BLaER1 treated with 17β-estradiol and CSF1 and Interleukin-3, amounts not matched to agents 10 nM and 100 nM (cell line): ENCODE data around the gene CSAD.
A peak's percentile ranks its signal among the peaks of the same experiment; 100 is the strongest.

Experiments
- H3K27ac ChIP-seq, 11 experiments: shearing (Covaris generic); formaldehyde crosslinking; 2 replicates each; pipeline ENCODE4 v1.8.1; 2022
- H3K27me3 ChIP-seq, 11 experiments: shearing (Covaris generic); formaldehyde crosslinking; 2 replicates each; pipeline ENCODE4 v1.8.1; 2022
- H3K36me3 ChIP-seq, 11 experiments: shearing (Covaris generic); formaldehyde crosslinking; 2 replicates each; pipeline ENCODE4 v1.8.1; 2022
- H3K4me1 ChIP-seq, 10 experiments: shearing (Covaris generic); formaldehyde crosslinking; 2 replicates each; pipeline ENCODE4 v1.8.1; 2022
- H3K4me2 ChIP-seq, 11 experiments: shearing (Covaris generic); formaldehyde crosslinking; 2 replicates each; pipeline ENCODE4 v1.8.1; 2022
- H3K4me3 ChIP-seq, 10 experiments: shearing (Covaris generic); formaldehyde crosslinking; 2 replicates each; pipeline ENCODE4 v1.8.1; 2022
- H3K9ac ChIP-seq, 11 experiments: shearing (Covaris generic); formaldehyde crosslinking; 2 replicates each; pipeline ENCODE4 v1.8.1; 2022
- H3K9me3 ChIP-seq, 11 experiments: shearing (Covaris generic); formaldehyde crosslinking; replicated peaks in 1 of 11; 2 replicates each; pipeline ENCODE4 v1.8.1; 2022
- H4K20me1 ChIP-seq, 11 experiments: shearing (Covaris generic); formaldehyde crosslinking; 2 replicates each; pipeline ENCODE4 v1.8.1; 2022
- Cebpa-rat ChIP-seq, 11 experiments: shearing (Covaris generic); IDR thresholded peaks; 2 replicates each; pipeline ENCODE4 v1.8.1; 2022

The CSAD gene

DNA sequence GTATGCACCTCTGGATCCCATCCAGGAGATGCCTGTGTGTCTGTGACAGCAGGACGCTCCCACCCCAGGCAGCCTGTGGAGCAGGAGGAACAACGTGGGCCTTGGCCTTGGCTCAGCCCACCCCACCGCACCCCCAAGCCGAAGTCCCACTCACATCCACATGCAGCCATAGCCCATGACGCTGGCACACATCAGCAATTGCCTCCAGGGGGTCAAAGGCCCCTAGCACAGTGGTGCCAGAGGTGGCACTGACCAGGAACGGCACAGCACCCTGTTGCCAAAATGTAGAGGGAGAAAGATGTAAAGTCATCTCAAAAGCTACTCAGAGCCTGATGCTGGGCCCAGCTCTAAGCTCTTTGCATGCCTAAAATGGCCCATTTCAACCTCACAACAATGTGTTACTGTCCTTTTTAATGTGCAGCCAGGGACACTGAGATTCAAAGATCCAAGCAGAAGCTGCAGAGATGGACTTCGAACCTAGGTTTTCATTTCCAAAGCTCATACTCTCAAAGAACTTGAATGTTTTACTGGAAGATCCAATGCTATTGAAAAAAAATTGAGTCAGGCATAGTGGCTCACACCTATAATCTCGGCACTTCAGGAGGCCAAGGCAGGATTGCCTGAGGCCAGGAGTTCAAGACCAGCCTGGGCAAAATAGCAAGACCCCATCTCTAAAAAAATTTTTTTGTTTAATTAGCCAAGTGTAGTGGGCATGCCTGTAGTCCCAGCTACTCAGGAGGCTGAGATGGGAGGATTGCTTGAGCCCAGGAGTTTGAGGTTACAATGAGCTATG is 19.4 kb downstream of the CSAD start:
- no peaks in the 10 kb centered on the region; a peak in 2 of 22 replicates for H3K36me3 ChIP-seq
- H3K9me3 ChIP-seq = no peaks in the 10 kb centered on the region; a peak in 1 of 22 replicates
- peaks cover 0 to 10% (median 6%) of the 10 kb centered on the region in 10 experiments; a peak in 7 of 20 replicates for H3K4me1 ChIP-seq
- no peak overlapping the region for H3K4me3 ChIP-seq
- no peaks in the 10 kb centered on the region for H3K27me3 ChIP-seq
- TF ChIP-seq Cebpa-rat (IDR thresholded peaks at IDR 0.05) = no peak
- H3K9ac ChIP-seq = no peak overlapping the region
- no peak overlapping the region for H3K27ac ChIP-seq
- H4K20me1 ChIP-seq = no peaks in the 10 kb centered on the region
- H3K4me2 ChIP-seq = no peak overlapping the region

GRCh38 chr12:53160673-53161072 is 20.1 kb downstream of the CSAD start:
- Histone ChIP-seq H3K9ac (no peak overlapping the region), H3K36me3 (no peaks in the 10 kb centered on the region; a peak in 1 of 22 replicates), H4K20me1 (no peaks in the 10 kb centered on the region), H3K9me3 (no peaks in the 10 kb centered on the region; a peak in 1 of 22 replicates), H3K4me2 (no peak overlapping the region), H3K4me1 (peaks cover 0 to 10% (median 6%) of the 10 kb centered on the region in 10 experiments; a peak in 7 of 20 replicates), H3K4me3 (no peak overlapping the region), H3K27ac (no peak overlapping the region), H3K27me3 (no peaks in the 10 kb centered on the region)
- no peak for TF ChIP-seq Cebpa-rat (IDR thresholded peaks at IDR 0.05)

DNA sequence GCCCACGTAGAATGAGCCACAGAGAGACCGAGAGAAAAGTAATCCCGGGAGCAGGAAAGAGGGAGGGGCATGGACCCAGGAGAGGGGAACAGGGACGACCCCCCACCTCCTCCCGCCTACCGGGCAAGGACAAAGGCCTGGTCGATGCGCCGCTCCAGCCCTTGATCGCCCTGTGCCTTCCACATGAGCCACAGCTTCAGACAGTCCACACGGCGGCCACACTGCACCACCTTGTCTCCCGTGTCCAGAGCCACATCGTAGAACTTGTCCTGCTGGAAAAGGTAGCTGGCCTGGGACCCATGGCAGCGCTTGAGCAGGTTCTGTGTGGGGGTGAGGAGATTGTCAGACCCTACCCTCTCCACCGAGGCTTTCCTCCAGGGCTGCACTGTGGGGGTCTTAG is 20.7 kb downstream of the CSAD start:
- Histone ChIP-seq H3K36me3 (no peaks in the 10 kb centered on the region; a peak in 1 of 22 replicates), H3K4me3 (no peak overlapping the region), H3K27me3 (no peaks in the 10 kb centered on the region), H3K9ac (peak overlapping the region in 3 of 11 experiments; percentile 36 to 39 (median 39); a peak in 1 of 22 replicates), H3K4me1 (peaks cover 0 to 10% (median 6%) of the 10 kb centered on the region in 10 experiments; a peak in 7 of 20 replicates), H3K9me3 (no peaks in the 10 kb centered on the region; a peak in 1 of 22 replicates), H3K4me2 (peak overlapping the region in 1 of 11 experiments; percentile 13; a peak in 2 of 22 replicates), H3K27ac (peak overlapping the region in 4 of 11 experiments; percentile 19 to 57 (median 32); a peak in 4 of 22 replicates), H4K20me1 (no peaks in the 10 kb centered on the region)
- TF ChIP-seq Cebpa-rat (IDR thresholded peaks at IDR 0.05) = no peak

DNA sequence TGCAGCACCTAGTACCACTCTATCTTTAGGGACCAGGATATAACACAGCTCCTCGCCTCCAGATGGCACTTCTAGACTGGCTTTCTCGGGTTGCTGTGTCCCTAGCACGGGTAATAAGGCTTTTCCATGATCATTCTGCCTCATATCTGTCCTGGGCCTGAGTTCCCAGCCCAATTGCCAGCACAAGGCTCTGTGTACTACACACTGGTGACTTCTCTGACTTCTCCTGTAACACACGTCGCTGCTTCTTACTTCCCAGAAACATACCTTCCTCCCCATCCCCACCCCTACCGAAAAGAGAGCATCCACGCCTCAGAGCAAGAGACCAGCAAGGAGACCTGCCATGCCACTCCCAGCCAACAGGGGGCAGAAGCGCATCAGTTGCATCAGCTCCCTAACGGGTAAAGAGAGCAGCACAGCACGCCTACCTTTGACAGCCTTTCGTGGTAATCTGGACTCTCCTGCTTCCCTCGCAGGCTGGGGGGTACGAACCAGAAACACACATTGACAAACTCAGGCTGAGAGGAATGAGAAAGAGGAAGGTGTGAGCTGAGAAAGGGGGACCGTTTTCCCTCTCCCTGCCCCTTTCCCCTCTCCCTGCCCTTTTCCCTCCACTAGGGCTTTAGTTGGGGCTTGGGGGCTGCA is 21.4 kb downstream of the CSAD start:
- peak overlapping the region in 6 of 11 experiments; percentile 19 to 57 (median 32); a peak in 6 of 22 replicates for H3K27ac ChIP-seq
- no peak overlapping the region for H3K4me3 ChIP-seq
- H3K9ac ChIP-seq = peak overlapping the region in 6 of 11 experiments; percentile 10 to 47 (median 38); a peak in 7 of 22 replicates

GRCh38 chr12:53152390-53152789 is 28.3 kb downstream of the CSAD start:
- TF ChIP-seq Cebpa-rat (IDR thresholded peaks at IDR 0.05) = no peak
- Histone ChIP-seq H3K9ac (no peak overlapping the region), H3K4me2 (no peak overlapping the region), H3K4me3 (no peak overlapping the region), H3K4me1 (peaks cover 0 to 6% (median 0%) of the 10 kb centered on the region in 10 experiments; a peak in 2 of 20 replicates), H3K9me3 (no peaks in the 10 kb centered on the region), H3K27ac (no peak overlapping the region), H4K20me1 (no peaks in the 10 kb centered on the region), H3K36me3 (no peaks in the 10 kb centered on the region), H3K27me3 (no peaks in the 10 kb centered on the region)

More for the DNA sequence above, 21.4 kb downstream of the CSAD start:
- H3K4me2 ChIP-seq = peak overlapping the region in 9 of 11 experiments; percentile 3 to 55 (median 24); a peak in 11 of 22 replicates
- H3K36me3 ChIP-seq = no peaks in the 10 kb centered on the region; a peak in 1 of 22 replicates
- H3K4me1 ChIP-seq = peaks cover 0 to 10% (median 6%) of the 10 kb centered on the region in 10 experiments; a peak in 7 of 20 replicates
- H3K27me3 ChIP-seq = no peaks in the 10 kb centered on the region
- H4K20me1 ChIP-seq = no peaks in the 10 kb centered on the region
- no peaks in the 10 kb centered on the region; a peak in 1 of 22 replicates for H3K9me3 ChIP-seq
- no peak for TF ChIP-seq Cebpa-rat (IDR thresholded peaks at IDR 0.05)

- no peak overlapping the region for H3K4me2 ChIP-seq
- TF ChIP-seq Cebpa-rat (IDR thresholded peaks at IDR 0.05) = no peak
- peaks cover 0 to 6% (median 0%) of the 10 kb centered on the region in 10 experiments; a peak in 2 of 20 replicates for H3K4me1 ChIP-seq
- H3K27me3 ChIP-seq = no peaks in the 10 kb centered on the region
- H3K27ac ChIP-seq = no peak overlapping the region
- no peaks in the 10 kb centered on the region for H3K9me3 ChIP-seq
- H3K4me3 ChIP-seq = no peak overlapping the region
- no peaks in the 10 kb centered on the region for H4K20me1 ChIP-seq
- H3K9ac ChIP-seq = no peak overlapping the region
- no peaks in the 10 kb centered on the region for H3K36me3 ChIP-seq
These were observed 29.7 kb downstream of the CSAD start for GRCh38 chr12:53151039-53151438.

DNA sequence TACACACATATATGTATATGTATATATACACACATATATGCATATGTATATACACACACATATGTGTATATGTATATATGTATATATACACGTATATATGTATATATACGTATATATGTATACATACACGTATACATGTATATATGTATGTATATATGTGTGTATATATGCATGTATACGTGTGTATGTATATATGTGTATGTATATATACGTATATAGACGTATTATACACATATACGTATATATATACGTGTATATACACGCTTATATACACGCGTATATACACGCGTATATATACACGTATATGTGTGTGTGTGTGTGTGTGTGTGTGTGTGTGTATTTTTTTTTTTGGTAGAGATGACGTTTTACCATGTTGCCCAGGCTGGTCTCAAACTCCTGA is 33.1 kb downstream of the CSAD start:
- peaks cover 0 to 6% (median 0%) of the 10 kb centered on the region in 10 experiments; a peak in 2 of 20 replicates for H3K4me1 ChIP-seq
- TF ChIP-seq Cebpa-rat (IDR thresholded peaks at IDR 0.05) = no peak
- no peak overlapping the region for H3K9ac ChIP-seq
- H3K4me3 ChIP-seq = no peak overlapping the region
- H3K4me2 ChIP-seq = no peak overlapping the region
- no peaks in the 10 kb centered on the region for H3K27me3 ChIP-seq
- H3K27ac ChIP-seq = no peak overlapping the region
- no peaks in the 10 kb centered on the region for H4K20me1 ChIP-seq
- H3K9me3 ChIP-seq = no peaks in the 10 kb centered on the region
- H3K36me3 ChIP-seq = no peaks in the 10 kb centered on the region

- TF ChIP-seq Cebpa-rat (IDR thresholded peaks at IDR 0.05) = no peak
These were observed 33.5 kb downstream of the CSAD start for GRCh38 chr12:53147181-53147580.

More at GRCh38 chr12:53147181-53147580, 33.5 kb downstream of the CSAD start:
- no peaks in the 10 kb centered on the region for H3K27me3 ChIP-seq
- H3K4me2 ChIP-seq = no peak overlapping the region
- H3K36me3 ChIP-seq = no peaks in the 10 kb centered on the region
- no peak overlapping the region for H3K4me3 ChIP-seq
- H3K9ac ChIP-seq = no peak overlapping the region
- no peaks in the 10 kb centered on the region for H3K9me3 ChIP-seq
- no peak overlapping the region for H3K27ac ChIP-seq
- H3K4me1 ChIP-seq = peaks cover 0 to 6% (median 0%) of the 10 kb centered on the region in 10 experiments; a peak in 2 of 20 replicates
- H4K20me1 ChIP-seq = no peaks in the 10 kb centered on the region
